Uterus (tissue), 4 donors: ENCODE data around the gene KRT4. TPM values are rescaled to one million over a fixed set of nuclear protein-coding genes. Genes with fewer than 3 reads are reported as not detected.

Experiments
- DNase-seq, 2 donors: peaks; one replicate each; pipeline ENCODE4 v3.0.0-alpha.2; 2019 to 2020
- H3K27ac ChIP-seq, 2 donors: fragments of 200-600 bp; sonication (generic); 1 replicate in 1 of 2; 2 replicates in 1 of 2; pipeline ENCODE4 v1.5.1; 2016 to 2018
- H3K27me3 ChIP-seq, 2 donors: fragments of 200-600 bp; sonication (generic); one replicate each; pipeline ENCODE4 v1.5.1; 2018 to 2019; ENCODE audit warnings: control low read depth in 1 of 2
- H3K36me3 ChIP-seq, 2 donors: fragments of 200-600 bp; sonication (generic); one replicate each; pipeline ENCODE4 v1.5.1; 2019; ENCODE audit warnings: control low read depth in 1 of 2
- H3K4me1 ChIP-seq, 2 donors: fragments of 200-600 bp; sonication (generic); one replicate each; pipeline ENCODE4 v1.5.1; 2018 to 2019; ENCODE audit warnings: control low read depth in 1 of 2
- H3K4me3 ChIP-seq, 2 donors: fragments of 200-600 bp; sonication (generic); 1 replicate in 1 of 2; 2 replicates in 1 of 2; pipeline ENCODE4 v1.5.1; 2018 to 2019; ENCODE audit warnings: mild to moderate bottlenecking in 1 of 2
- H3K9me3 ChIP-seq, 2 donors: fragments of 200-600 bp; sonication (generic); one replicate each; pipeline ENCODE4 v1.5.1; 2019; ENCODE audit warnings: control low read depth in 1 of 2
- POLR2A ChIP-seq, 2 donors: fragments of 450-650 bp; IDR thresholded peaks; one replicate each; pipeline ENCODE4 v1.6.1; 2016; ENCODE audit warnings: antibody characterized with exemption in 2 of 2, mild to moderate bottlenecking in 1 of 2, moderate library complexity in 1 of 2
- intact Hi-C: fragments of 100-400 bp; cut with DNase I; formaldehyde crosslinking; loops from one replicate; pipeline ENCODE4 v1.15.1; 2023; ENCODE audit warnings: low total_unique reads
- total RNA-seq, 4 donors: library from RNA; depleted of rRNA in 3 of 4; stranded (reverse); fragments of >200 nt in 3 of 4; gene quantifications; one replicate each; pipeline versions ENCODE4 v1.1.0 to v1.2.4, GENCODE V29; 2014 to 2023
- TF ChIP-seq, protein P1 (sequence below), 4 experiments: fragments of 200-600 bp in 2 of 4; fragments of 450-650 bp in 2 of 4; sonication (generic) in 2 of 4; IDR thresholded peaks; one replicate each; pipeline ENCODE4 v1.5.1; 2016 to 2019; ENCODE audit warnings: antibody characterized with exemption in 4 of 4, mild to moderate bottlenecking in 2 of 4, moderate library complexity in 1 of 4
- donor health status: DM: yes; HTN: yes; CAD: no.

KRT4 gene
- total RNA-seq, 4 donors from 2014 or later, result not detected

DNA sequence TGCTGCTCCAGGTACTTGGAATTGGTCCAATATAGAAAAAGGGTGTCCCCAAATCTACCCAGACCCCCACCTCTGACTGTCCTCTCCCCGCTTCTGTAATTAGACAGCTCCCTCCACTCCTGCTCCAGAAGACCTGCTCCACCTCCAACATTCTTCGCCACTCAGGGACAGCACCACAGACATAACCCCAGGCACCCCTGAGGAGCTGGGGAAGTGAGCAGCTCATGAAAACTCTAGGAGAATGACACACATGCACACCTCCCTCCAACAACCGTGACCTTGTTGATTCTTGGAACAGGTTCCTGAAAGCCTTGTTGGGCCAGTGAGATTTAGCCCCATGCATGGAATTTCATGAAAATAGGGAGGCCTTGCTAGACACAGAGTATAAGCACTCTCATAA lies 8.2 kb downstream of the KRT4 start:
- H3K27ac ChIP-seq, result no peak overlapping the region
- H3K9me3 ChIP-seq, result no peaks in the 10 kb centered on the region
- no peak for DNase-seq
- H3K4me3 ChIP-seq, result no peak overlapping the region
- H3K4me1 ChIP-seq, result no peaks in the 10 kb centered on the region
- no peaks in the 10 kb centered on the region for H3K36me3 ChIP-seq
- TF ChIP-seq, protein P1, sequence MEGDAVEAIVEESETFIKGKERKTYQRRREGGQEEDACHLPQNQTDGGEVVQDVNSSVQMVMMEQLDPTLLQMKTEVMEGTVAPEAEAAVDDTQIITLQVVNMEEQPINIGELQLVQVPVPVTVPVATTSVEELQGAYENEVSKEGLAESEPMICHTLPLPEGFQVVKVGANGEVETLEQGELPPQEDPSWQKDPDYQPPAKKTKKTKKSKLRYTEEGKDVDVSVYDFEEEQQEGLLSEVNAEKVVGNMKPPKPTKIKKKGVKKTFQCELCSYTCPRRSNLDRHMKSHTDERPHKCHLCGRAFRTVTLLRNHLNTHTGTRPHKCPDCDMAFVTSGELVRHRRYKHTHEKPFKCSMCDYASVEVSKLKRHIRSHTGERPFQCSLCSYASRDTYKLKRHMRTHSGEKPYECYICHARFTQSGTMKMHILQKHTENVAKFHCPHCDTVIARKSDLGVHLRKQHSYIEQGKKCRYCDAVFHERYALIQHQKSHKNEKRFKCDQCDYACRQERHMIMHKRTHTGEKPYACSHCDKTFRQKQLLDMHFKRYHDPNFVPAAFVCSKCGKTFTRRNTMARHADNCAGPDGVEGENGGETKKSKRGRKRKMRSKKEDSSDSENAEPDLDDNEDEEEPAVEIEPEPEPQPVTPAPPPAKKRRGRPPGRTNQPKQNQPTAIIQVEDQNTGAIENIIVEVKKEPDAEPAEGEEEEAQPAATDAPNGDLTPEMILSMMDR (IDR thresholded peaks at IDR 0.05), result no peak
- no peak for TF ChIP-seq POLR2A (IDR thresholded peaks at IDR 0.05)
- intact Hi-C loops, result no loop called here
- H3K27me3 ChIP-seq, result no peaks in the 10 kb centered on the region

DNA sequence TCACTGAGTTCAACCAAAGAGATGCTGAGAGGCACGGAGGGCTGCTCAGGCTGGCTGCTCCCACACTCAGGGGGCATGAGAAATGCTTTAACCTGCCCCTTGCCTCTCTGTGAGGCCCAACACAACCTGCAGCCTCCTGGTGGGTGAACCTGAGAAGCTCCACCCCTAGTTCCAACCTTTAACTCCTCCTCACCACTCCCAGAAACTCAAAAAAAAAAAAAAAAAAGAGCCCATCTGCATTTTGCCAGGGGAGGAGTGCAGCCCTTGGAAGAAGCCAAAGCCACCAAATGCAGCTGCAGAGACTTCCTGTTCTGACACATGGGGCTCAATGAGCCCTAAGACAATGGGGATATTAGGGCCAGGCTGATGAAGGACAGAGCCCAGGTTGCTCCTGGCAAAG lies 8.9 kb downstream of the KRT4 start:
- no peak for TF ChIP-seq POLR2A (IDR thresholded peaks at IDR 0.05)
- TF ChIP-seq, protein P1 (IDR thresholded peaks at IDR 0.05), result no peak
- no peak for DNase-seq
- Histone ChIP-seq H3K27ac (no peak overlapping the region), H3K27me3 (no peaks in the 10 kb centered on the region), H3K4me1 (no peaks in the 10 kb centered on the region), H3K36me3 (no peaks in the 10 kb centered on the region), H3K4me3 (no peak overlapping the region), H3K9me3 (no peaks in the 10 kb centered on the region)
- intact Hi-C loops, result no loop called here

DNA sequence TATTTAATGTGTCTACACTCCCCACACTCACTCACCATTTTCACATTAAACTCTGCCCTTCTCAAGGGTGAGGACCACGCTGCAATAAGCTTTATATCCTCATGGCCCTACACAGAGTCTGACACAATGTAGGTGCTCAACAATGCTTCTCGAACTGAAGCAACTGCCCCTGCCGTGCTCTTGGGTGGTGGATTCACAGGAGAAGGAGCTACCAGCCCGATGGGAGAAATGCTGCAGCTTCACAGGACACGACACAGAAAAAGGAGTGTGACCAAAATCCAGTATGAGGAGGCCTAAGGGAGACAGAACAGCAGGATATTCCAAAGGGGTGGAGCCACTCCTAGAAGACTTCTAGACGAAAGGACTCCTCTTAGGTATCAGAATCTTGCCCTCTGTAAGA lies 11.5 kb downstream of the KRT4 start:
- TF ChIP-seq POLR2A (IDR thresholded peaks at IDR 0.05), result no peak
- TF ChIP-seq, protein P1 (IDR thresholded peaks at IDR 0.05), result no peak

DNA sequence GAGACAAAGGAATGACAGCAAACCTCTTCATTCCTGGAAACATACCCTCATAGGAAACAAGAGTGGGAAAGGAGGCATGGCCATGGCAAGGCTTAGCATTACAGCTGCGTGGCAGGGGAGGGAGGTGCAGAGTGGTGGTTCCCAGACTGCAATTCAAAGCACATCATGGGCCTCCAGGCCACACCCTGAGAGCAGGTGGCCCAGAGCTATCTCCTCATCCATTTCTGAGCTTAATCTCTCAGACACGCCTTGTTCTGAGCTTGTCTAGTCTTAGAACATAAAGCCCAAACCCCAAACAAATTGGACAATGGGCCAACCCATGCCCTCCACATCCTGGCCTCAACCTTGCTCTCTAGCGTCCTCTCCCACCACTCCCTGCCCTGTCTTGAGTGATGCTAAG lies 12.1 kb downstream of the KRT4 start:
- no peaks in the 10 kb centered on the region for H3K27me3 ChIP-seq
- no peak overlapping the region for H3K27ac ChIP-seq
- no peaks in the 10 kb centered on the region for H3K36me3 ChIP-seq
- DNase-seq, result no peak
- no peak overlapping the region for H3K4me3 ChIP-seq
- intact Hi-C loops, result no loop called here
- no peaks in the 10 kb centered on the region for H3K4me1 ChIP-seq
- H3K9me3 ChIP-seq, result no peaks in the 10 kb centered on the region
- TF ChIP-seq, protein P1 (IDR thresholded peaks at IDR 0.05), result no peak
- no peak for TF ChIP-seq POLR2A (IDR thresholded peaks at IDR 0.05)

More for the DNA sequence above, 11.5 kb downstream of the KRT4 start:
- DNase-seq, result no peak
- no peaks in the 10 kb centered on the region for H3K4me1 ChIP-seq
- H3K27ac ChIP-seq, result no peak overlapping the region
- intact Hi-C loops, result no loop called here
- no peaks in the 10 kb centered on the region for H3K36me3 ChIP-seq
- no peak overlapping the region for H3K4me3 ChIP-seq
- H3K27me3 ChIP-seq, result no peaks in the 10 kb centered on the region
- no peaks in the 10 kb centered on the region for H3K9me3 ChIP-seq

DNA sequence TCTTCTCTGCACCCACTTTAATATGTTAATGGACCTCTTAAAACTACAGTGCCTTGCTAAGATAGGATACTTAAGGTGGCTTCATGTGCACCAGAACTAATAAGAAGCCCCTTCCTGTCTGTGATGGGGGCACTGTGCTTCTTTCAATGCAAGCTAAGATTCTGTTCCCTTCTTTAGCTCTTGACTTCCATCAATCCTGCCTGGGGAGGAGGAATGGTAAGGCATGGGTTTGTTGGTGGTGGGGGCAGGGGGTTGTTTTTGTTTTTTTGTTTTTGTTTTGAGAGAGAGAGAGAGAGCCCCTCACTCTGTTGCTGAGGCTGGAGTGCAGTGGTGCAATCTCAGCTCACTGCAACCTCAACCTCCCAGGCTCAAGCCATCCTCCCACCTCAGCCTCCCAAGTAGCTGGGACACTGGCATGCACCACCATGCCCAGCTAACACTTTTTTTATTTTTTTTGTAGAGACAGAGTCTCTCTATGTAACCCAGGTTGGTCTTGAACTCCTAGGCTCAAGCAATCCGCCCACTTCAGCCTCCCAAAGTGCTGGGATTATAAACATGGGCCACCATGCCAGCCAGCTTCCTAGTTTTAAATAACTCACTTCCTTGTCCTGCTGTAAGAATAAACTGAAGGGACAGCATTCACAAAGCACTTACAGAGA lies 13.5 kb downstream of the KRT4 start:
- no peak overlapping the region for H3K4me3 ChIP-seq
- no peak for TF ChIP-seq POLR2A (IDR thresholded peaks at IDR 0.05)
- TF ChIP-seq, protein P1 (IDR thresholded peaks at IDR 0.05), result no peak
- H3K27ac ChIP-seq, result no peak overlapping the region
- no peaks in the 10 kb centered on the region for H3K36me3 ChIP-seq
- no peak for DNase-seq
- no peaks in the 10 kb centered on the region for H3K4me1 ChIP-seq
- H3K27me3 ChIP-seq, result no peaks in the 10 kb centered on the region
- no peaks in the 10 kb centered on the region for H3K9me3 ChIP-seq
- intact Hi-C loops, result no loop called here
